Activated T-helper 1 cell treated with anti-CD3 and anti-CD28 coated beads, Interleukin-2, amount 50 U/mL, for 16 hours (primary cell): ENCODE data around the gene CEBPG.

Source experiments
- DNase-seq, 2 donors: peaks; one replicate each; pipeline ENCODE4 v3.0.0-alpha.2; 2020; ENCODE audit warnings: low read depth in 1 of 2, low spot score in 1 of 2

CEBPG gene

GRCh38 chr19:33394723-33395560 is 21.4 kb downstream of the CEBPG start:
- DNase-seq: no peak

- DNase-seq: no peak
Observed at GRCh38 chr19:33395561-33396550, 22.3 kb downstream of the CEBPG start.

- no peak for DNase-seq
Observed at GRCh38 chr19:33396701-33397535, 23.4 kb downstream of the CEBPG start.

- DNase-seq: no peak
Observed at GRCh38 chr19:33397536-33398360, 24.2 kb downstream of the CEBPG start.

- DNase-seq: no peak
Observed at GRCh38 chr19:33398361-33399060, 25.0 kb downstream of the CEBPG start.

GRCh38 chr19:33399081-33399744 is 25.7 kb downstream of the CEBPG start:
- no peak for DNase-seq

- DNase-seq: no peak
Observed at GRCh38 chr19:33399745-33400681, 26.5 kb downstream of the CEBPG start.

- no peak for DNase-seq
Observed at GRCh38 chr19:33400856-33401682, 27.6 kb downstream of the CEBPG start.

GRCh38 chr19:33401683-33402420 is 28.3 kb downstream of the CEBPG start:
- DNase-seq: no peak

- no peak for DNase-seq
Observed at GRCh38 chr19:33402421-33403220, 29.1 kb downstream of the CEBPG start.

GRCh38 chr19:33403221-33403972 is 29.9 kb downstream of the CEBPG start:
- no peak for DNase-seq

- DNase-seq: no peak
Observed at GRCh38 chr19:33403973-33404304, 30.4 kb downstream of the CEBPG start.

- no peak for DNase-seq
Observed at GRCh38 chr19:33404506-33405253, 31.2 kb downstream of the CEBPG start.

GRCh38 chr19:33405254-33405552 is 31.7 kb downstream of the CEBPG start:
- no peak for DNase-seq
